H1 (cell line): ENCODE measurements around the gene BAZ2B. TPM values are rescaled to one million over a fixed set of nuclear protein-coding genes. Genes with fewer than 3 reads are reported as not detected.

Experiments
- CTCF ChIA-PET: fragments of 300-600 bp; sonication (Branson Sonifier 250); formaldehyde crosslinking; loops from one replicate; lab custom pipeline; 2021; ENCODE audit not compliant: partially characterized antibody; lab: Charles Lee
- POLR2A ChIA-PET: fragments of 300-600 bp; sonication (Branson Sonifier 250); formaldehyde crosslinking; loops from one replicate; lab custom pipeline; 2021; ENCODE audit warnings: inconsistent platforms; ENCODE audit not compliant: partially characterized antibody; lab: Charles Lee
- DNase-seq, 2 experiments: peaks; one replicate each; pipeline versions ENCODE4 v3.0.0 to v3.0.0-alpha.2; 2010 to 2022; ENCODE audit warnings: low spot score in 2 of 2, low read depth in 1 of 2, mixed read lengths in 1 of 2
- FAIRE-seq: peaks from 2 replicates; lab custom pipeline; 2011; peaks lifted over from hg19 to GRCh38; lab: Jason Lieb, UNC
- H2AFZ ChIP-seq: 2 replicates; pipeline ENCODE4 v1.8.1; 2012; ENCODE audit warnings: low read length, inconsistent platforms
- H2AK5ac ChIP-seq: 2 replicates; pipeline ENCODE4 v1.6.1; 2013; ENCODE audit warnings: low read depth, low read length
- H2BK120ac ChIP-seq: replicated peaks from 2 replicates; pipeline ENCODE3; 2013; ENCODE audit warnings: low read depth, low read length, inconsistent platforms
- H2BK12ac ChIP-seq: 2 replicates; pipeline ENCODE4 v1.6.1; 2013; ENCODE audit warnings: low read depth, low read length
- H2BK15ac ChIP-seq: 2 replicates; pipeline ENCODE4 v1.6.1; 2013; ENCODE audit warnings: low read length
- H2BK20ac ChIP-seq: 2 replicates; pipeline ENCODE4 v1.6.1; 2013; ENCODE audit warnings: low read length
- H2BK5ac ChIP-seq: 2 replicates; pipeline ENCODE4 v1.6.1; 2013; ENCODE audit warnings: low read depth, low read length
- H3K14ac ChIP-seq: 2 replicates; pipeline ENCODE4 v1.6.1; 2013; ENCODE audit warnings: inconsistent platforms; ENCODE audit not compliant: insufficient read length
- H3K18ac ChIP-seq: 2 replicates; pipeline ENCODE4 v1.6.1; 2013; ENCODE audit warnings: low read length; ENCODE audit errors: extremely low read depth
- H3K23ac ChIP-seq: 2 replicates; pipeline ENCODE4 v1.6.1; 2013; ENCODE audit warnings: inconsistent platforms; ENCODE audit not compliant: insufficient read length
- H3K23me2 ChIP-seq: 2 replicates; pipeline ENCODE4 v1.6.1; 2013; ENCODE audit warnings: low read depth, low read length
- H3K27ac ChIP-seq: 2 replicates; pipeline ENCODE4 v1.6.1; 2011; ENCODE audit warnings: low read depth, low read length, inconsistent platforms
- H3K27me3 ChIP-seq, 4 experiments: replicated peaks in 1 of 4; 1 replicate in 1 of 4; 2 replicates in 3 of 4; pipeline versions ENCODE4 v1.6.1 to v1.8.1; 2011 to 2013; ENCODE audit warnings: low read length in 3 of 4, mild to moderate bottlenecking in 3 of 4, inconsistent platforms in 2 of 4, mixed read lengths in 2 of 4, moderate library complexity in 1 of 4; ENCODE audit not compliant: control insufficient read depth in 3 of 4, insufficient read depth in 3 of 4; ENCODE audit errors: extremely low read depth in 1 of 4
- H3K36me3 ChIP-seq, 4 experiments: 2 replicates each; pipeline versions ENCODE4 v1.6.1 to v1.8.1; 2011 to 2013; ENCODE audit warnings: mild to moderate bottlenecking in 4 of 4, low read length in 3 of 4, moderate library complexity in 2 of 4, control low read depth in 1 of 4, inconsistent platforms in 1 of 4; ENCODE audit not compliant: insufficient read depth in 4 of 4, control insufficient read depth in 2 of 4
- H3K4ac ChIP-seq: replicated peaks from 2 replicates; pipeline ENCODE3; 2013; ENCODE audit warnings: low read length, low read depth, mixed read lengths, inconsistent platforms; ENCODE audit not compliant: insufficient read length
- H3K4me1 ChIP-seq, 4 experiments: replicated peaks in 1 of 4; 1 replicate in 1 of 4; 2 replicates in 3 of 4; pipeline versions ENCODE4 v1.6.1 to v1.8.1; 2011 to 2013; ENCODE audit warnings: low read length in 3 of 4, inconsistent platforms in 2 of 4, mixed read lengths in 1 of 4; ENCODE audit not compliant: insufficient read depth in 4 of 4, control insufficient read depth in 3 of 4
- H3K4me2 ChIP-seq, 2 experiments: 2 replicates each; pipeline versions ENCODE4 v1.6.1 to v1.8.1; 2011 to 2013; ENCODE audit warnings: low read depth in 2 of 2, low read length in 2 of 2, control low read depth in 1 of 2, inconsistent platforms in 1 of 2, mild to moderate bottlenecking in 1 of 2; ENCODE audit not compliant: insufficient read depth in 1 of 2
- H3K4me3 ChIP-seq, 4 experiments: fragments of 200-600, 300-600 bp in 1 of 4; sonication (generic), shearing (Covaris generic), sonication (Bioruptor Twin) in 1 of 4; 2 replicates each; pipeline versions ENCODE4 v1.5.1 to v1.8.1; 2011 to 2016; ENCODE audit warnings: low read length in 4 of 4, low read depth in 3 of 4, control low read depth in 2 of 4, inconsistent platforms in 2 of 4, mild to moderate bottlenecking in 2 of 4, mixed read lengths in 1 of 4, moderate library complexity in 1 of 4; ENCODE audit not compliant: insufficient read depth in 2 of 4; ENCODE audit errors: extremely low read depth in 1 of 4
- H3K56ac ChIP-seq: replicated peaks from 2 replicates; pipeline ENCODE3; 2013; ENCODE audit warnings: low read depth, mild to moderate bottlenecking, mixed read lengths, low read length, inconsistent platforms; ENCODE audit not compliant: insufficient read length
- H3K79me1 ChIP-seq: 2 replicates; pipeline ENCODE4 v1.6.1; 2013; ENCODE audit warnings: low read depth, low read length, control low read depth
- H3K79me2 ChIP-seq, 2 experiments: 2 replicates each; pipeline versions ENCODE4 v1.6.1 to v1.8.1; 2012 to 2013; ENCODE audit warnings: low read length in 2 of 2, mild to moderate bottlenecking in 2 of 2, inconsistent platforms in 1 of 2; ENCODE audit not compliant: insufficient read depth in 2 of 2, control insufficient read depth in 1 of 2
- H3K9ac ChIP-seq, 4 experiments: replicated peaks in 1 of 4; 1 replicate in 1 of 4; 2 replicates in 3 of 4; pipeline versions ENCODE4 v1.6.1 to v1.8.1; 2011 to 2013; ENCODE audit warnings: low read depth in 3 of 4, low read length in 3 of 4, control low read depth in 2 of 4, mild to moderate bottlenecking in 2 of 4, moderate library complexity in 2 of 4, inconsistent platforms in 1 of 4; ENCODE audit errors: extremely low read depth in 1 of 4
- H3K9me3 ChIP-seq, 2 experiments: 2 replicates each; pipeline versions ENCODE4 v1.6.1 to v1.8.1; 2012 to 2013; ENCODE audit warnings: mild to moderate bottlenecking in 2 of 2, moderate library complexity in 2 of 2, control low read depth in 1 of 2, inconsistent platforms in 1 of 2, low read depth in 1 of 2, low read length in 1 of 2, mixed read lengths in 1 of 2; ENCODE audit not compliant: insufficient read depth in 2 of 2
- H4K20me1 ChIP-seq, 2 experiments: replicated peaks in 1 of 2; 2 replicates each; pipeline versions ENCODE3 to v1.8.1; 2011 to 2013; ENCODE audit warnings: inconsistent platforms in 2 of 2, low read length in 2 of 2, mild to moderate bottlenecking in 1 of 2; ENCODE audit not compliant: insufficient read depth in 2 of 2, control insufficient read depth in 1 of 2
- H4K5ac ChIP-seq: 2 replicates; pipeline ENCODE4 v1.6.1; 2013; ENCODE audit warnings: low read length, low read depth, mixed read lengths, inconsistent platforms; ENCODE audit not compliant: insufficient read length
- H4K8ac ChIP-seq: 2 replicates; pipeline ENCODE4 v1.8.0; 2013; ENCODE audit warnings: mild to moderate bottlenecking, moderate library complexity, low read length, inconsistent platforms; ENCODE audit not compliant: insufficient read depth; ENCODE audit errors: extremely low read depth
- H4K91ac ChIP-seq: replicated peaks from 2 replicates; pipeline ENCODE3; 2013; ENCODE audit warnings: low read length, mixed read lengths, inconsistent platforms; ENCODE audit not compliant: insufficient read length
- ATF3 ChIP-seq: IDR thresholded peaks from 2 replicates; pipeline ENCODE4 v1.6.1; 2011; ENCODE audit warnings: low read depth, mild to moderate bottlenecking, low read length; ENCODE audit not compliant: insufficient read depth
- CBX5 ChIP-seq: fragments of 300-800, 300-1000 bp; sonication (generic); IDR thresholded peaks from 2 replicates; pipeline ENCODE4 v1.7.1; 2016; ENCODE audit warnings: antibody characterized with exemption, low read length, low read depth
- CTCF ChIP-seq, 3 experiments: IDR thresholded peaks; 1 replicate in 2 of 3; 2 replicates in 1 of 3; pipeline versions ENCODE4 v1.5.1 to v1.6.1; 2011; ENCODE audit warnings: low read length in 3 of 3, mild to moderate bottlenecking in 3 of 3, inconsistent platforms in 2 of 3, low read depth in 1 of 3, moderate library complexity in 1 of 3; ENCODE audit not compliant: insufficient read depth in 1 of 3; ENCODE audit errors: control extremely low read depth in 1 of 3
- EGR1 ChIP-seq: IDR thresholded peaks from 2 replicates; pipeline ENCODE4 v1.6.1; 2011; ENCODE audit warnings: low read depth, low read length, borderline replicate concordance
- SIN3A ChIP-seq, 2 experiments: IDR thresholded peaks in 1 of 2; conservative IDR thresholded peaks in 1 of 2; 2 replicates each; pipeline ENCODE4 v1.6.1; 2011 to 2012; ENCODE audit warnings: low read length in 2 of 2, improper control_type of control experiment in 1 of 2, low read depth in 1 of 2, mild to moderate bottlenecking in 1 of 2
- SIX5 ChIP-seq: IDR thresholded peaks from 2 replicates; pipeline ENCODE4 v1.6.1; 2011; ENCODE audit warnings: mild to moderate bottlenecking, low read depth, low read length
- WGBS, 2 experiments: shearing (Covaris generic) in 1 of 2; methylation state at CpG; one replicate each; pipeline versions ENCODE4 v1.1.6 to v1.1.7; 2013 to 2015; ENCODE audit warnings: low lambda C conversion rate in 2 of 2, mixed read lengths in 2 of 2, inconsistent platforms in 1 of 2, low coverage in 1 of 2, missing lambda C conversion rate in 1 of 2; ENCODE audit not compliant: insufficient replicate concordance in 2 of 2, insufficient coverage in 1 of 2, insufficient read length in 1 of 2; ENCODE audit errors: extremely low coverage in 1 of 2, missing lambda C conversion rate in 1 of 2; 5-methylcytosine and 5-hydroxymethylcytosine counted together
- polyA plus RNA-seq, 7 experiments: library from polyadenylated mRNA; depleted of rRNA in 3 of 7; stranded (reverse) in 5 of 7; unstranded in 2 of 7; fragments of >200 nt in 5 of 7; fragments of 200-250 nt in 2 of 7; gene quantifications; 1 replicate in 5 of 7; 2 replicates in 1 of 7; 4 replicates in 1 of 7; pipeline versions ENCODE4 v1.2.1 to v1.2.3, GENCODE V29; 2011 to 2013; ENCODE audit warnings: missing spikeins in 2 of 7, mixed read lengths in 2 of 7
- total RNA-seq: library from RNA; stranded (reverse); fragmentation: NEBNext Ultra II Directional; extraction: Animal tissue kit (Norgen Biotek cat#: 25700); gene quantifications from 2 replicates; pipeline ENCODE4 v1.2.1, GENCODE V29; 2021

BAZ2B gene
- total and polyA plus RNA-seq, 2 of the 8 experiments (the other 6 are each of a cell fraction or from before 2014, with no cell fraction given), result 15.2 to 46.3 TPM

GRCh38 chr2:159270744-159271379 lies 345.5 kb downstream of the BAZ2B start:
- no peak overlapping the region for H3K4me2 ChIP-seq
- no peak overlapping the region for H2BK20ac ChIP-seq
- CTCF ChIA-PET, result no interaction called here

More at GRCh38 chr2:159270744-159271379, 345.5 kb downstream of the BAZ2B start:
- 91% methylated on average over 4 of the region's 4 CpGs; no CpG with 5 or more reads in 1 of the 2 experiments for WGBS, 2 experiments
- H3K18ac ChIP-seq, result no peak overlapping the region
- TF ChIP-seq CBX5, result no peak
- TF ChIP-seq ATF3, result no peak
- no peak for TF ChIP-seq CTCF (IDR thresholded peaks at IDR 0.05; ENCODE audit: control extremely low read depth in 1 of 3, insufficient read depth in 1 of 3, low read depth in 1 of 3, low read length in 3 of 3)
- TF ChIP-seq SIX5, result no peak
- TF ChIP-seq EGR1, result no peak
- TF ChIP-seq SIN3A (conservative IDR thresholded peaks at IDR 0.05 in 1 of 2, IDR thresholded peaks at IDR 0.05 in 1 of 2; ENCODE audit: low read depth in 1 of 2, low read length in 2 of 2), result no peak
- no peak overlapping the region for H4K5ac ChIP-seq
- no peak overlapping the region for H3K9ac ChIP-seq
- no peak overlapping the region for H3K56ac ChIP-seq
- H3K4me1 ChIP-seq, result no peaks in the 10 kb centered on the region
- no peak overlapping the region for H2AFZ ChIP-seq
- FAIRE-seq (no peak), DNase-seq (no peak)
- H2BK5ac ChIP-seq, result no peak overlapping the region
- H3K79me1 ChIP-seq, result no peaks in the 10 kb centered on the region
- H2BK12ac ChIP-seq, result no peak overlapping the region
- no peak overlapping the region for H3K14ac ChIP-seq
- H4K8ac ChIP-seq, result no peak overlapping the region
- H2AK5ac ChIP-seq, result no peak overlapping the region
- H3K4ac ChIP-seq, result no peak overlapping the region
- no peak overlapping the region for H2BK120ac ChIP-seq
- no peaks in the 10 kb centered on the region for H4K20me1 ChIP-seq
- H3K36me3 ChIP-seq, result peaks cover 0 to 4% (median 0%) of the 10 kb centered on the region in 4 experiments; a peak in 2 of 8 replicates
- no peaks in the 10 kb centered on the region; the same call in 1 of the 2 replicates for H3K23me2 ChIP-seq
- H3K27me3 ChIP-seq, result no peaks in the 10 kb centered on the region
- H3K4me3 ChIP-seq, result no peak overlapping the region
- H4K91ac ChIP-seq, result no peak overlapping the region
- H2BK15ac ChIP-seq, result no peak overlapping the region
- no peak overlapping the region for H3K27ac ChIP-seq
- H3K79me2 ChIP-seq, result no peaks in the 10 kb centered on the region
- POLR2A ChIA-PET, result no interaction called here
- H3K9me3 ChIP-seq, result no peaks in the 10 kb centered on the region
- H3K23ac ChIP-seq, result no peak overlapping the region
